ENCODE measurements around the gene TRAPPC11.

DNA sequence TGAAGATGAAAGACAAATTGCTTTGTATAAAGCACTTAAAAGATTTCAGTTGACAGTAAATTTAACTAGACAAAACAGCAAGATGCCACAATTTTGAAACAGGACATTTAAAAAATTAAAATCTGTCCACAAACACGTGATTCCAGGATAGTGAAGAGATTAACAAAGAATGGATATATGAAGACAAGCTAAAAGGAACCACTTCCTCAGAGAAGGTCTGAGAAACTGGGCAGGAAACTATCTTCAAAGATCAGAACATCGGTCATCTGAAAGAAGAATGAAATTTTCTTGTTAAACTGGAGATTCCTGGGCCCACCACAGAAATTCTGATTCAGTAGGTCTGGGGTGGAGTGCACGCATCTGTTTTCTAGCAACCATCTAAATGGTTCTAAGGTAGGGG is 1.5 kb upstream of the TRAPPC11 start:
- TF ChIP-seq CTCF (IDR thresholded peaks at IDR 0.05 in 2 of 3, conservative IDR thresholded peaks at IDR 0.05 in 1 of 3; ENCODE audit: borderline replicate concordance in 1 of 3, insufficient read depth in 1 of 3, low read depth in 2 of 3, low read length in 2 of 3) (no peak), EZH2phosphoT487 (IDR thresholded peaks at IDR 0.05; ENCODE audit: borderline replicate concordance) (no peak), SP1 (IDR thresholded peaks at IDR 0.05; ENCODE audit: low read depth) (no peak), POLR2A (IDR thresholded peaks at IDR 0.05; ENCODE audit: borderline replicate concordance, extremely low read depth, insufficient read depth, insufficient read length) (no peak), POLR2AphosphoS5 (IDR thresholded peaks at IDR 0.05; ENCODE audit: low read depth, low read length) (no peak), RAD21 (IDR thresholded peaks at IDR 0.05; ENCODE audit: low read depth) (no peak)
